ENCODE measurements around the gene B4GALT6.

Gene B4GALT6

DNA sequence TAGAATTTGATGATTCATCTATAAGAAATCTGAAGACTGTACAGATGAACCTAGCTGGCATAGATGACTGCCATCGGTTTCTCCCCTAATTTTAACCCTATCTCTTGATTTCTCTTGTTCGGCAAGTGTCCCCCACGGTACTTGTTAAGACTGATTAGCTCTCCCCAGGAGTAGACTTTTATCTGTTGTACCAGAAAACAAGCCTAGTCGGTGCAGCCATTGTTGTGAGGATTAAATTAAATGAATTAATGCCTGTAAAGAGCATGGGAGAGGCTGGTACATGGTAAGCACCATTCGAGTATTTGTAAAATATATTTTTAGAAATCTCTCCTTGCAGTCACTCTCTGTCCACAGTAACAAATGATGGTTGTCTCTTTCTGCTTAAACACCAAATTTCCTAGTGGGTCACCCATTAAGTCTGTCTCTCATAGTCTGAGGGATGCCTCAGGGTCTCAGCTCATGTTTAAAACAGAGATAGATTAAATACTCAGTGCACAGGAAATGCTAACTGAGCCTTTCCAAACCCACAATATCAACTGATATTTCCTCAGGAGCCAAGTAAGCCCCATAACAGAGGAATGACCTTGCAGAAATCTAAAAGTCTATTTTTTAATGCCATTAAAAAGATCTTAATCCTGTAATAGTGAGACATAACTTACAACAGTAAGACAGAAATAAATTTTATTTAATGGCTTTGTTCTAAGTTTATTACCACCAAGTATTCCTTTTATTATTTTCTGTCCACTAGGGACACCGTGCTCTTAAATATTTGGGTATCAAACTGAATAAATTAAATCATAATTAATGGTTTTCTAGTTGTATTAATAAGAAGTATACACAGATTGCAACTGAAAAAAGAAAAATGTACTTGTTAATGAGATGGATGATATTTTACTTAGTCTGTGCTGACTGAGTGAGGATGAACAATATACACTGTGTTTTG is 2.9 kb upstream of the B4GALT6 start:
- DNase-seq: no peak

DNA sequence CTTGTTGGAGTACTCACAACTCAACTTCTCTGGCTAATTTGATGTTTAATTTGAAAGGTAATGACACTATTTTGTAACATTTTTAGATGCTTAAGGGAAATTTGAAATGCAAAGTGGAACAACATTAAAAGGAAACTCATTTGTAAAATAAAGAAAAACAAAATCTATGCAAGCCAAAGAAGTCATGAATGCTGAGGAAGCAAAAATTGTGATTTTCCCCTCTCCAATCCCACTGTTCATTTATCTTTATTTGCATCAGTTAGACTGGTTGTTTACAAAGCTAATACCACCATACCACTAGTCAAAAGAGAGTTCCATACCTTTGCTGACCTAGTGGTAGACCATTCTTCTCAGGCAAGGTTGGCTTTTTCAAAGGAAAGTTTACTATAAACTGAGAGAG is 2.2 kb upstream of the B4GALT6 start:
- no peak for DNase-seq

DNA sequence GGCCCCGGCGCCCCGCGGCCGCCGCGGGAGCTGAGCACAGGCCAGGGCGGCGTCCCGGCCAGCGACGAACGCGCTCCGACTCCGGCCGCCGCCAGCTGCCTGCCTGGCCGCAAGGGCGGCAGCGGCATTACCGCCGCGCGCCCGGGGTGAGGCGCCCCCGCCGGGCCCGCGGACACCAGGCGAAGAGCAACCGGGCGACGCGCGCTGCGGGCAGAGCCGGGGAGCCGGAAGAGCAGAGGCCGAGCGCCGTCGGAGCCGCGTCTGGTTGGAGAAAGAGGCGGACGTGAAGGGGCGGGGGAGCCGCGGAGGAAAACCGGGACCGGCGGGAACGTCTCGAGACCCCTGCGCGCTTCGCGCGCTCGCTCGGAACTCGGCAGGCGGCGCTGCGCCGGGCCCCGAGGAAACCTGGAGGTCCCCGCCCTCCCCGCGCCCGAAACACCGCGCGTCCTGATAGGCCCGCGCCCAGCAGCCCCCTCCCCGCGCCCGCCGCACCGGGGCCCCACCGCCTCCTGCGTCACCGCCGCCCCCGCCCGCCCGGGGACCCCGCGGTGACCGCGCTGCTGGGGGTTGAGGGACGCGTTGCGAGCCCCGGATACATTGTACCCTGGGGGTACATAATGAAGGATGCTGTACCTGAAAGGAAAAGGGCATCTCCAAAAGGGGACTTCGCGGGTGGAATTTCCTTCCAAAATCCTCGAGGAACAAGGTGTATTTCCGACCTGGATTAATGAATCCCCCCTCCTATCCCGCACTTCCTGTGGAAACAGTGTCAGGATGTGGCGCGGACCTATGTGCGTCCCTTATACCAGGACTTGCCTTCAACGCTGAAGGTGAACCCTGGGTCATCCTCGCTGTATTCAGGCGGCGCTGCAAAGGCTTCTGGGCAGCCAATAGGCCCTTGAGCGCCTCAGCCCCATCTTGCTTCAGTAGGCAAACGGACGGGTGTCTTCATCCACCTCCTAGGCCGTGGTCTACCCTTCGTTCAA is 1.0 kb upstream of the B4GALT6 start:
- DNase-seq: peak; percentile 34 to 55

DNA sequence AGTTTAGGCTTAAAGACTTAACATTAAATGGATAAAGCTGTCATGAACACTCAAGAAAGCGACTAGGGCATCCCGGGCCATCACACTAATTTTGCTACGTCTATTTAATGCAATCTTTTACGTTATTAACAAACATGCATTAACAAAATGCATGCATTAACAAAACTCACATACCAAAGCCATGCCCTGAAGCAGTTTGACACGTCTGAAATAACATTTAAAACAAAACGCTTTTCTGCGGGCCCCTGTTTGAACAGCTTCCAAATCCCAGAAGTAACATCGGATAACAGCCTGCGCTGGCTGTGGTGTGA is 458 bp downstream of the B4GALT6 start:
- DNase-seq: no peak

DNA sequence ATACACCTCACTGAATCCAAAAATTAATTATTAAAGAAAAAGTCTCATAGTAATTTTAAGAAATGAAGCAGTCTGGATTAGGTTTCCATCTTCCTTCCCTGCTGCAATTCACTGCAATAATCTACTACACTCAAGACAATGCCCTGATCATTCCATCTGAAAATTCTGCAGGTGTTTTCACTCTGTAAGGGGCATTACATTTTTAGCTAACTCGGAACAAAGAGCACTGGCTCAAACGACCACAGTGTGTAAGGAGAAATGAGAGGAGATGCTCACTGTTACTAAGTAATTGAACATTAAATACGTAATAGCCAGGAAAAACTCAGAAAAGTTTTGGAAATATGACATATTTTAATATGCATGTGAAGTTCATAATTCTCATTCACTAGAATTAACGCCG is 1.3 kb downstream of the B4GALT6 start:
- no peak for DNase-seq

DNA sequence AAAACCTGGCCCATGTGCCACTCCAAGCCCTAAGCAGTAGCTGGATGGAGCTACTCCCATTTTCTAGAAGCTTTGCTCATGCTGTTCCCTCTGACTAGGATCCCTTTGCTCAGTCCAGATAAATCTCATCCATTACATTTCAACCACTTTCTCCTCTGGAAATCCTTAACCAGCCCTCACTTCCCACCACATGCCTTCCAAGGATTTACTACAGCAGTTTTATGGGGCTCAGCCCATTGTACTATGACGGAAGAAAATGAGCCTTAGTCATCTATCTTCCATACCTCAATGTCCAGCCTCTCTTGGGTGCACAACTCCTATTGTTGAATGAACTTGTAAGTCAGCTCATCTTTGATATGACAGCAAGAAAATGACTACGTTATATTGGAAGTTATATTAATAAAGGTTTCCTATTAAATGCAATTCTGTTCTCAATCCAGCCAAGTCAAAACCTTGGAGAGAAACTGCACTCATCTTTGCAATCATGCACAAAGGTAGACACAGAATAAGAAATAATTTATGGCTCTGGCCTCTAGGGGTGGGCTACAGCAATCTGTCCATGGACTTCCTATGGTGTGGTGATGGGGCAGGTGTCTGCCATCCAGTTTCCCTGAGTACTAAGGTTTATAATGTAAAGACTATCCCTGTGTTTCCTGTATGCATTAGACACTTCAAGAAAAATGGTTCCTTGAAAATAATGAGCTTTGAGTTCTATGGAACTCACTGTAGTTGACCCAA is 3.4 kb downstream of the B4GALT6 start:
- DNase-seq: no peak

DNA sequence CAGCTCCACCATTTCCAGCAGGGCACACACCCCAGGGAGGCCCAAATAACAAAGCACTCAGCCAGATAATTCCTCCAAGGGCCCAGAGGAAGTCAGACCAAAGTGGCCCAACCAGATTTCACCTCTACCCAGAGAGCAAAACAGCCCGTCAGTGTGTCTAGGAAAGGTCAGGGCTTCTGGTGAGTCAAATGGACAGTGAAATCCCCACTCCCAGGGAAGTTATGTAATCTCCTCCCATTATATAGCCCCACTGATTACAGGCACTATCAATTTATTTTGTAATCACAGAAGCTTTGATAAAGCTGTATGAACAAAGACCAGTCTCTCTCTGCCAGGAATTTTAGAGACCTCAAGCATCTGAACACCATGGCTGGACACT is 4.0 kb downstream of the B4GALT6 start:
- DNase-seq: no peak

DNA sequence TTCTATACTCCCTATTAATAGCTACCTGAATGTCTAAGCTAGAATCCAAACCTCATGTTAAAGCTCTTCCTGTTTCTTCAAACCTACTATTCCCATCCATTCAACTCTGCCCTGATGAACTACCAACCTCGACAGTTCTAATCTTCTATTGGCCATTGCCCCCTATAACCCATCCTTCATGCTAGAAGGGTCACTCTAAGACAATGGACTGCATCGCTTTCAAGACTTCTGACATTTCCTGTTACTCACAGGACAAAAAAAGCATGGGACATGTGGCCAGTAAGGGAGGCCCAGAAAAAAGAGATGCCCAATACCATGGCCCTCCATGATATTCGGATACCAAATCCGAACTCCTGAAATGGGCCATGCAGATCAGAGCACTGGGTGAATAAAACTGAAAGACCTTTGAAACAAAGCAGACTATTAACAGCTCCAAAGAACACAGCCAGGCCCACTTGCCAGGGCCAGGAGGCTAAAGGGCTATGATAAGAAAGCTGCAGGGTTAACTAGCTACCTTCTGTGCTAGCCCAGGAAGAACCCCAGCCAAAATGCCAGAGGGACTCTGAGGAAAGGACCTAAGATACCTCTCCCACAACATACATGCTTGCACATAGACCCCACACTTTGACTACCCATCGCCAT is 4.5 kb downstream of the B4GALT6 start:
- no peak for DNase-seq

DNA sequence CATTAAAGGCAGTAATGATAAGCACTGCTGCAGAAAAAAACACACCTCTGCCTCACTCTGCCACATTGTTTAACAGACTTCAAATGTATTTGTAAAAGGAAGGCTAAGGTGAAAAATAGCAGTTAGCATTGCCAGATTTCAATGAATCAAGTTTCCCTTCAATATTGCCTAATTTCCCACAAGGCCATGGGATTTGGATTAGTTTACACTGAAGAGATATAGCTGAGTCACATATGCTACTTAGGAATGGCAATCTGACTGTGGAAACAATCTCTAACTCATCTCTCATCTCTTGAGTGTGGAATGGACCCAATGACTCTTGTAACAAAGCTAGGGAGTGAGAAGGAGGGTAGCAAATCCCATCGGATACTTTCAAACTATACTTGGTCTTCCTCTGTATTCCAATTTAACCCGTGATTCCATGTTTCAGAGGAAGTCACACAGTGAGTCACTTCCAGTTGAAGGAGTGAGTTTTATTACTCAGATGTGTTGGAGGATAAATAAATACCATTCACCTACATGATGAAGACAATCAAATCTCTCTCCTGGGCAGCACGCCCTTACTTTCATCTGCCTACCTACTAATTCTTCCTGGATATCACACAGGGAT is 5.1 kb downstream of the B4GALT6 start:
- DNase-seq: no peak

DNA sequence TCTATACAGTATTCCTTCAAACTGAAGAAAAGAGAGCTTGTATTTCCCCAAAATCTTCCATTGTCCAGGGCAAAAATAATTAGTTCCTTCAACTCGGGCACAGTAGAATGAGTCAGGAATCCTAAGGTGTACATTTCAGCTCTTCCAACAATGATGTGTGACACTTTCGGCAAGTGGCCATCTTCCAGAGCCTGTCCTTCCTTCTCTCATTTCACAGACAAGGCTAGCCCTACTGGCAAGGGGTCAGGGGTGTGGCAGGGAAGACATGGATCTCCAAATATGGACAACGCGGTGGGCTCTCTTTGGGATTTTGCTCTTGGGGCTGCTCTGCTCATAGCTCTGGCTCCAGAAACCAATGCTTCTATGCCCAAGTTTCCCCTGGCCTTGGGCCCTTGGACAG is 6.0 kb downstream of the B4GALT6 start:
- DNase-seq: no peak

DNA sequence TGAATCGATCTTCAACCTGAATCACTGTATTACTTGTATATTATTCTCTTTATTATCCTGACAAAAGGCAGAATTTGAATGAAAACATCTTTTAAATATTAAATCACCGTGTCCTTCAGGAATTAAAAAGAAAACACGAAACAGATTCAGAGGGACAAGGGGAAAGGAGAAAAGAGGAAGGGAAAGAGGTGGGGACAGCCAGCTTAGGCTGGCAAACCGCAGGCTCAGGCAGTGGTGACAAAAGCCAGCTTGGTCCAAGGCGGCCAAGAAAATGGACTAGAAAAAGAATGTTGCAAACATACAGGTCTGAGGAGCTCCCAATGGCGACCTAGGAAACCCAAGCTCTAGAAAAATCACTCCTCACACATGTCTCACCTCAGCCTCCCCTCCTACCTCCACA is 6.8 kb downstream of the B4GALT6 start:
- no peak for DNase-seq

DNA sequence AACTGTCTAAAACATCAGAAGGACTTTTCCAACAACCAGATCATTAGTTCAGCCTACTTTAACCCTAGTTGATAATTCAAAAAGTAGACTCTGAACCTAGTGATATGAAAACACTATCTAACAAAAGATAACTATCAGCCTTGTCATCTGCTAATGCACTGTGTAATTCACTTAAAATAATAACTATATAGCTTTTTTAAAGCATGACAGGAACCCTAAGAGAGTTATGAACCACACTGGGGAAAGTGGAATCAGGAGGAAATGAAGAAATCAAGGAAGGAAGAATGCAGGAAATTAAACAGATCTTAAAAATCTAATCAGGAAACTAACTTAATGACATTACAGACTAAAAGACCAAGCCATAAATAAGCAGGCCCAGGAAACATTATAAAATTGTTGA is 9.0 kb downstream of the B4GALT6 start:
- DNase-seq: no peak

DNA sequence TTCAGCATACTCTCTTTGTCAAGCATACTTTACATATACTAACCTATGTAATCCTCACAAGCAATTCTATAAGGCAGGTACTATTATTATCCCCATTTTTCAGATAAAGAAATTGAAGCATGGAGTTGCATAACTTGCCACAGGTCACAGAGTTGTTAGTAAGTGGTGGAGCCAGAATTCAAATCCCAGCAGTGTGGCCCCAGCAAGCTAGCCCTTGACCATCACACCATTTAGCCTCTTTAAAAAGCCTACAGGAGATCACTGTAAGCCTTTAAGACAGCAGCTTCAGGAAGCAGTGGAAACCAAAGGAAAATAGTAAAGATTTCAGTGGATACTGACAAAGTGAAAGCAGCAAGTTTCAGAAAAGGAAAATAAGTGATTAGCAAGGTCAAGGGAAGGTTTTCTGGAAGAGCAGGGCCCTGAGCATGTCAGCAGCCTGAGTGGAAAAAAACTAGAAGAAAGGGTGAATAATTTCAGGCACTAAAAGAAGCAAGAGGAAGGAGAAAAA is 11.7 kb downstream of the B4GALT6 start:
- DNase-seq: no peak

DNA sequence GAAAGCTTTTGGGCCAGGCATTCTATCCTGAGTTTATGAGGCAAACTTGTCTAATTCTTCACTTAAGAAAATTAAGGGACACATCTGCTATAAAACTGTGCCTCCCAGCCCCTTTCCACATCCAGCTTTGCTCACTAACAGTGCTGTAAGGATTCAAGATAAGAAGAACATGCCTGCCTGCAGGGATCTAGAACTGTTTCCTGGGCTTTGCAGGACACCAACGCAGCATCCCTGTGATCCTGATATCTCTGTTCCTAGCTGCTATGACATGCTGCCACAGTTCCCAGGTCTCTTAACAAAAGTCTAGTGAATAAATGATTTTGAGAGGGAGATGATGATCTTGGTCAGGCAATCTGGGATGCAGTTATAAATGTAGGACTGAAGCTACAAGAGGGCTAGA is 12.4 kb downstream of the B4GALT6 start:
- DNase-seq: no peak

DNA sequence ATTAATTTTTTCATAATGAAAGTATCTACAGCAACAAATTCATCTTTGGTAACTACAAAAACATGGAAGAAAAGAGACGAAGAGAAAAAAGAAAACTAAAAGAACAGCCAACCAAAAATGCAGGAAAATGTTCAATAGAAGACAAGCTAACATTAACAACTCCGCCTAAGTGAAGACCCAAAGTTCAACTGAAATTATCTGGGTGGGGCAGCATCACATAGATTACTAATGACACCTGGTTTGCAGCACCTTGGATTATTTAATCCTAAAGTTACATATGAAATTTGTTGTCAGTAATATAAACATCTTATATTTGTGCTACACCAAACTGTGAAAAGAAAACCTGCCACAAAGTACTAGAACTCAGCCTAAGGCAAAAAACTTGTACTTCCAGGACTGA is 14.8 kb downstream of the B4GALT6 start:
- no peak for DNase-seq

DNA sequence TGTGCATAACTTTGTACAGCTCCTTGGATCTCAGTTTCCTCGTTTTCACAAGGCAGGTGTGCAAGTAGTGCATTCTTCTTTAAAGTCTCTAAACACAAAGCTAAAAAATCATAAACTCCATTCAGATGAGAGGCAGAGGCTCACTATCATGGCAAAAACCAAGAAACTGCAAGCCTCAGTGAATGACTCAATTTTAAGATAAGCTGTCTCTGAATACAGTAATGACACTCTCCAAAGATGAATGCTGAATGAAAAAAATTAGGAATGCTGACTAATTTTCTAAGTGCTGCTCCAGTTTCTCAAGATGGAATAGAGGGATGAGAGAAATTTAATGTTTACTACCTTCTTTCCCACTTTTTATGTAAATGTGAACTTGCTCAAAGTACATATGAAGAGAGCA is 17.2 kb downstream of the B4GALT6 start:
- DNase-seq: no peak

DNA sequence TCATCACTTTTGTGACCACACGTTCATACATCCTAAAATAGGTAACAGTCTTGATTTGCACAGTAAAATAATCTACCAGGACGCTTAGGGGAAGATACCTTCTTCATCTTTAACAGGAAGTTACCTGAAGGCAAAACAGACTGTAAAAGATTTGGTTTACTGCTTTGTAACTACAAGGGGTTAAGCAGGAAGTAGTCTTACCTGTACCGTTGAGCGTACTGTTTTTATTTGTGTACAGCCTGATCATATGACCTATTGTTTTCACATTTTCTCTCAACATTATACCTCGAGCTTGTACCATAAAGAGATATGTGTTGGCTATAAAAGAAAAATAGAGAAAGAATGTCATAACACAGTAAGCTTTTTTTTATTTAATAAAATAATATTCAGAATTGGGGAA is 18.3 kb downstream of the B4GALT6 start:
- DNase-seq: no peak

DNA sequence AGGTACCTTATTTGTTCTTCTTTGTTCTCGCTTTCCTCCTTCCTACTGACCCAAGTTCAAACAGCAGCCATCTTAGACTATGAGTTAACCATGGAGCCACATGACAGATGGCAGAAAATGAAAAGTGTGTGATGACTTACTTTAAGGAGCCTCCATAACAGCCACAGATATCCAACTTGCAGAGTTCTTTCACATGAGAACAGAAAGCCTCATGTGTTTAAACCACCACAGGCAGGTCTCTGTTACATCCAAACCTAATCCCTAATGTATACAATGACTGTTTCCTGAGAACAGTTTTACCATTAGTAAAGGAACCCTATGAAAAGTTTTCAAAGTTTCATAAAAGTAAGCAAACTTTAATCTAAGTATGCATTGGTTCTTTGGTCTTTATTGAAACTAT is 20.3 kb downstream of the B4GALT6 start:
- DNase-seq: no peak

DNA sequence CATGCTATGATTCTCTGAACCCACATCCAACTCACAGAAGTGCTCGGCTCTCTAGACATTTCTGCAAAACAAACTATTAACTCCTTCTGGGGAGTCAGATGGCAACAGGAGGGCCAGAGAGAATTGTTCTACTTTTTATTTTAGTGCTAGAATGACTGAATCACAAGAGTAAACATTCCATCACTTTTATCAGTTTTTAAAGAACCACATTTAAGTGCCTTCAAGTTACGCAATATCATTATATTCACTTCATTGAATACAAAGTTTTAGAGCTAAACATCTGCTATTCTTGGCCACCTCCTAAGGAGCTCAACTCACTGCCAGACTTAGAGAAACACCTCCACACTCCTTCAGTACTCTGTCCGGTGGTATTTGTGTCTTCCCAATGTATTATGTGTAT is 22.4 kb downstream of the B4GALT6 start:
- no peak for DNase-seq

DNA sequence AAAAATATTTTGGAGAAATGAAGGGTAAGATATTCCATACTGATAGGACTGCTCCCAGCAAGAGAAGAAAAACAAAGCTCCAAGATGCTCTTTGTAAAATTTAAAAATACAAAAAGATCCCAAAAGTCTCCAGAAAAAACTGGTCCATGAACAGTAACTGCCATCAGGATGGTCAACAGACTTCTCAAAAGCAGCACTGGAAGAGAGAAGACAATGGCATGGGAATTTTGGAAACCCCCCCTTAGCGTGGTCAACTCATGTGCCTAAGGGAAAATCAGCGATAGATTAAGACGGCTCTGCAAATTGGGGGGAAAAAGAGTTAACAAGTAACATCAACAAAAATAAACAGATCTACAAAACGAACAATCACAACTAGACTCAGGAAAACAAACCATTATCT is 23.6 kb downstream of the B4GALT6 start:
- no peak for DNase-seq

DNA sequence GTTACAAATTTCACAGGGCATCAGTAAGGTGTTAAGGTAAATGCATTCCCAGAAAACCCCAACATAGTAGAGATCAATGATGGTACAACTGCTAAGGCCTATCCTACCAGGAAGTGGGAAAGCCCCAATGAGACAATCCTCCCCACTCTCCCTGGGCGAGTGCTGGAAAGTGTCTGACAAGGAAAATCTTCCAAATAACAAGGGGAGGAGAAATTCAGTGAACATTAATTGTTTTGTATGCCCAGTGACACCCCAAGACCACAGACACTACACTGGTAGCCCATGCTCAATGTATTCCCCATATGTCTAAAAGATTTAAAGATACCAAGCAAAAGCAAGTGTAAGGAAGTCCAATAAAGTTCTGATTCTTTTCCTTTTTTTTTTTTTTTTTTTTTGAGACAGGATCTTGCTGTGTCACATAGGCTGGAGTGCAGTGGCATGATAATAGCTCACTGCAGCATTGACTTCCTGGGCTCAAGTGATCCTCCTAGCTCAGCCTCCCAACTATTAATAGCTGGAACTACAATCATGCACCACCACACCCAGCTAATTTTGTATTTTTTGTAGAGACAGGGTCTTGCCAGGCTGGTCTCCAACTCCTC is 24.7 kb downstream of the B4GALT6 start:
- DNase-seq: no peak
